Measurements from ENCODE around the gene MBNL3. TPM values are rescaled to one million over a fixed set of nuclear protein-coding genes. Genes with fewer than 3 reads are reported as not detected.

The MBNL3 gene
- total RNA-seq, 3 donors from 2014 or later, result 17.2 to 51.4 (median 40.6) TPM

- ATAC-seq, result no peak
- H3K4me1 ChIP-seq (ENCODE audit: low read depth), result no peaks in the 10 kb centered on the region
- no peak for TF ChIP-seq CTCF (IDR thresholded peaks at IDR 0.05)
These were observed 110.6 kb downstream of the MBNL3 start for GRCh38 chrX:132378281-132378680.

GRCh38 chrX:132375941-132376340 lies 112.9 kb downstream of the MBNL3 start:
- ATAC-seq, result no peak
- no peak overlapping the region for H3K4me3 ChIP-seq
- no peak for TF ChIP-seq CTCF (IDR thresholded peaks at IDR 0.05)
- H3K36me3 ChIP-seq (ENCODE audit: low read depth), result no peaks in the 10 kb centered on the region
- no peak for DNase-seq
- no peaks in the 10 kb centered on the region for H3K9me3 ChIP-seq
- no peaks in the 10 kb centered on the region for H3K4me1 ChIP-seq (ENCODE audit: low read depth)
- intact Hi-C loops (cut with DNase I, micrococcal nuclease), result no loop called here

More at GRCh38 chrX:132378281-132378680, 110.6 kb downstream of the MBNL3 start:
- no peak for DNase-seq
- Histone ChIP-seq H3K4me3 (no peak overlapping the region), H3K9me3 (no peaks in the 10 kb centered on the region), H3K36me3 (ENCODE audit: low read depth) (no peaks in the 10 kb centered on the region)
- intact Hi-C loops (cut with DNase I, micrococcal nuclease), result no loop called here

- H3K36me3 ChIP-seq (ENCODE audit: low read depth), result no peaks in the 10 kb centered on the region
- no peak for TF ChIP-seq CTCF (IDR thresholded peaks at IDR 0.05)
- no peaks in the 10 kb centered on the region for H3K4me1 ChIP-seq (ENCODE audit: low read depth)
- DNase-seq, result no peak
- no peaks in the 10 kb centered on the region for H3K9me3 ChIP-seq
- no peak for ATAC-seq
- H3K4me3 ChIP-seq, result no peak overlapping the region
- intact Hi-C loops (cut with DNase I, micrococcal nuclease), result no loop called here
These were observed 115.2 kb downstream of the MBNL3 start for GRCh38 chrX:132373610-132374009.

- TF ChIP-seq CTCF (IDR thresholded peaks at IDR 0.05), result no peak
- DNase-seq, result peak in 1 of 3 donors; percentile 4
- intact Hi-C loops (cut with DNase I, micrococcal nuclease), result no loop called here
- H3K9me3 ChIP-seq, result no peaks in the 10 kb centered on the region
- H3K36me3 ChIP-seq (ENCODE audit: low read depth), result no peaks in the 10 kb centered on the region
- H3K4me3 ChIP-seq, result no peak overlapping the region
- peak; percentile 29 for ATAC-seq
- no peaks in the 10 kb centered on the region for H3K4me1 ChIP-seq (ENCODE audit: low read depth)
These were observed 119.1 kb downstream of the MBNL3 start for GRCh38 chrX:132369617-132370326.

- H3K4me1 ChIP-seq (ENCODE audit: low read depth), result no peaks in the 10 kb centered on the region
- no peaks in the 10 kb centered on the region for H3K9me3 ChIP-seq
- DNase-seq (no peak), ATAC-seq (no peak)
- no peak overlapping the region for H3K4me3 ChIP-seq
- no peaks in the 10 kb centered on the region for H3K36me3 ChIP-seq (ENCODE audit: low read depth)
- intact Hi-C loops (cut with DNase I, micrococcal nuclease), result no loop called here
- TF ChIP-seq CTCF (IDR thresholded peaks at IDR 0.05), result no peak
These were observed 120.9 kb downstream of the MBNL3 start for GRCh38 chrX:132367984-132368383.
